Testis (tissue), 2 donors: Measurements from ENCODE around the gene OSBPL9.

Experiments
- CTCF ChIP-seq, 3 experiments: fragments of 450-650 bp in 2 of 3; fragments of 200-600 bp in 1 of 3; sonication (generic) in 1 of 3; IDR thresholded peaks; one replicate each; pipeline ENCODE4 v1.5.1; 2016 to 2019; ENCODE audit warnings: antibody characterized with exemption in 3 of 3, mild to moderate bottlenecking in 2 of 3, moderate library complexity in 1 of 3
- POLR2A ChIP-seq: fragments of 450-650 bp; IDR thresholded peaks from one replicate; pipeline ENCODE4 v1.6.1; 2017; ENCODE audit warnings: antibody characterized with exemption, mild to moderate bottlenecking, moderate library complexity

GRCh38 chr1:51727366-51727765, 110.5 kb downstream of the OSBPL9 start:
- TF ChIP-seq CTCF (IDR thresholded peaks at IDR 0.05) (no peak), POLR2A (no peak)
